HepG2 (cell line): ENCODE measurements around the gene UPF3A. TPM values are rescaled to one million over a fixed set of nuclear protein-coding genes. Genes with fewer than 3 reads are reported as not detected.

Experiments used
- ASH2L ChIP-seq: fragments of 300-600, 200-600 bp; sonication (generic); IDR thresholded peaks from 2 replicates; pipeline ENCODE4 v1.7.0; 2017; ENCODE audit warnings: low read depth, mild to moderate bottlenecking, moderate library complexity, mixed read lengths, low read length; ENCODE audit not compliant: insufficient read length
- HES4 ChIP-seq: sonication (generic); formaldehyde crosslinking; IDR thresholded peaks from 2 replicates; pipeline ENCODE4 v1.9.0; 2021; ENCODE audit warnings: mild to moderate bottlenecking, missing genetic modification reagents, borderline replicate concordance
- HNRNPLL ChIP-seq: fragments of 200-400 bp; formaldehyde crosslinking; IDR thresholded peaks from 2 replicates; pipeline ENCODE4 v1.6.1; 2017; ENCODE audit warnings: mild to moderate bottlenecking, low read depth, low read length; ENCODE audit not compliant: poor library complexity, severe bottlenecking
- NR2C2 ChIP-seq: sonication (generic); formaldehyde crosslinking; IDR thresholded peaks from 2 replicates; pipeline ENCODE4 v1.4.0; 2020; ENCODE audit warnings: missing genetic modification reagents, mild to moderate bottlenecking, moderate library complexity, borderline replicate concordance
- ZFP82 ChIP-seq: sonication (generic); formaldehyde crosslinking; IDR thresholded peaks from 2 replicates; pipeline ENCODE4 v1.5.1; 2020; ENCODE audit warnings: mild to moderate bottlenecking, missing genetic modification reagents, borderline replicate concordance
- ZFX ChIP-seq: sonication (generic); formaldehyde crosslinking; IDR thresholded peaks from 2 replicates; pipeline ENCODE4 v1.4.0; 2020; ENCODE audit warnings: mild to moderate bottlenecking, low read depth, missing genetic modification reagents, moderate library complexity
- ZFY ChIP-seq: sonication (generic); formaldehyde crosslinking; IDR thresholded peaks from 2 replicates; pipeline ENCODE4 v1.4.0; 2020; ENCODE audit warnings: missing genetic modification reagents
- ZNF143 ChIP-seq: sonication (generic); formaldehyde crosslinking; IDR thresholded peaks from 2 replicates; pipeline ENCODE4 v1.4.0; 2020; ENCODE audit warnings: missing genetic modification reagents
- ZNF33A ChIP-seq: sonication (generic); formaldehyde crosslinking; IDR thresholded peaks from 2 replicates; pipeline ENCODE4 v1.5.1; 2020; ENCODE audit warnings: missing genetic modification reagents, mild to moderate bottlenecking, moderate library complexity, borderline replicate concordance
- polyA plus RNA-seq, 8 experiments: library from polyadenylated mRNA; depleted of rRNA in 3 of 8; stranded (reverse) in 7 of 8; unstranded in 1 of 8; fragments of >200 nt; fragmentation: Illumina TruSeq in 4 of 8; extraction: Trizol in 4 of 8; gene quantifications; 2 replicates each; pipeline versions ENCODE4 v1.2.1 to v1.2.3, GENCODE V29; 2011 to 2016; ENCODE audit warnings: low read depth in 4 of 8, missing spikeins in 1 of 8, mixed read lengths in 1 of 8; ENCODE audit not compliant: insufficient read depth in 1 of 8
- total RNA-seq, 5 experiments: library from RNA; depleted of rRNA; stranded (reverse); fragments of >200 nt; fragmentation: Illumina TruSeq; extraction: Trizol; gene quantifications; 2 replicates each; pipeline ENCODE4 v1.2.3, GENCODE V29; 2016; ENCODE audit warnings: low read depth in 1 of 5
- TF ChIP-seq, protein P1 (sequence below): sonication (generic); formaldehyde crosslinking; IDR thresholded peaks from 2 replicates; pipeline ENCODE4 v1.4.0; 2020; ENCODE audit warnings: mild to moderate bottlenecking, missing genetic modification reagents
- TF ChIP-seq, protein P2 (sequence below): sonication (generic); formaldehyde crosslinking; IDR thresholded peaks from 2 replicates; pipeline ENCODE4 v1.4.0; 2020; ENCODE audit warnings: mild to moderate bottlenecking, missing genetic modification reagents
- TF ChIP-seq, protein P3 (sequence below), 2 experiments: sonication (generic) in 1 of 2; formaldehyde crosslinking in 1 of 2; IDR thresholded peaks; 2 replicates each; pipeline versions ENCODE4 v1.4.0 to v1.6.1; 2018 to 2020; ENCODE audit warnings: missing genetic modification reagents in 2 of 2, borderline replicate concordance in 1 of 2, low read depth in 1 of 2, mild to moderate bottlenecking in 1 of 2, missing biosample characterization in 1 of 2
- TF ChIP-seq, protein P4 (sequence below): sonication (generic); formaldehyde crosslinking; conservative IDR thresholded peaks from 2 replicates; pipeline ENCODE4 v1.5.0; 2020; ENCODE audit warnings: missing genetic modification reagents
- TF ChIP-seq, protein P5 (sequence below): sonication (generic); formaldehyde crosslinking; IDR thresholded peaks from 2 replicates; pipeline ENCODE4 v1.9.0; 2021; ENCODE audit warnings: missing genetic modification reagents, borderline replicate concordance
- TF ChIP-seq, protein P6 (sequence below): sonication (generic); formaldehyde crosslinking; IDR thresholded peaks from 2 replicates; pipeline ENCODE4 v1.5.0; 2020; ENCODE audit warnings: mild to moderate bottlenecking, missing genetic modification reagents, borderline replicate concordance

The UPF3A gene
- total and polyA plus RNA-seq, 2 of the 13 experiments (the other 11 are each of a cell fraction or from before 2014, with no cell fraction given): 60.2 to 63.8 TPM

DNA sequence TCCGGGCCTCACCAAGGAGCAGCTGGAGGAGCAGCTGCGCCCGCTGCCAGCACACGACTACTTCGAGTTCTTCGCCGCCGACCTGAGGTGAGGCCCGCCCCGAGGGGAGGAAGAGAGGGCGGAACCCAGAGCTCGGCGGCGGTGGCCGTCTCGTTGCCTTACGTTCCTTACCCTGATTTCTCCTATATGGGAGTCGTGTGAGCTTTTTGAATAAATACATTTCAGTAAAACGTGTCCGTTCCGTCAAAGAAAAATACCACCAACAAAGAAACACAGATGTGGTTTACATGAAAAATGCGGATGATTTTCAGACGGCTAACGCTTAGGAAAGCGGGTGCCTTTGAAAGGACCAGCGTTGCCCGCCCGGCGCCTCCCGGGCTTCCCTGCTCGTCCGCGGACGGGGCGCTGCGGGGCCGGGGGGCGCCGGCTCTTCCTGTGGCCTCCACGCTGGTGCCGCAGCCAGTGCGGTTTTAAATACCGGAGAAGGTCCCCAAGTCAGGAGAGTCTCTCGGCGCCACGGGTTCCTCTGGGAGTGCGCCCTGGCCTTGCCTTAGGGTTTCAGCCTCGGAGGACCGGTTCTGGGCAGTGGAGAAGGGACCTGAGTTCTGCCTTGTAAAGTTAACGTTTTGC, 755 bp downstream of the UPF3A start (continued):
- TF ChIP-seq NR2C2 (CRISPR knock-in tag) (no peak), ZNF33A (no peak), ZFP82 (peak; percentile 68; the same call in 1 of the 2 replicates), ZFX (CRISPR knock-in tag) (peak; percentile 67), ZFY (CRISPR knock-in tag) (peak; percentile 80), ZNF143 (no peak), HES4 (no peak), ASH2L (peak; percentile 20), HNRNPLL (peak; percentile 41)
- TF ChIP-seq, protein P1, sequence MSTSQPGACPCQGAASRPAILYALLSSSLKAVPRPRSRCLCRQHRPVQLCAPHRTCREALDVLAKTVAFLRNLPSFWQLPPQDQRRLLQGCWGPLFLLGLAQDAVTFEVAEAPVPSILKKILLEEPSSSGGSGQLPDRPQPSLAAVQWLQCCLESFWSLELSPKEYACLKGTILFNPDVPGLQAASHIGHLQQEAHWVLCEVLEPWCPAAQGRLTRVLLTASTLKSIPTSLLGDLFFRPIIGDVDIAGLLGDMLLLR (CRISPR knock-in tag): no peak
- TF ChIP-seq, protein P2, sequence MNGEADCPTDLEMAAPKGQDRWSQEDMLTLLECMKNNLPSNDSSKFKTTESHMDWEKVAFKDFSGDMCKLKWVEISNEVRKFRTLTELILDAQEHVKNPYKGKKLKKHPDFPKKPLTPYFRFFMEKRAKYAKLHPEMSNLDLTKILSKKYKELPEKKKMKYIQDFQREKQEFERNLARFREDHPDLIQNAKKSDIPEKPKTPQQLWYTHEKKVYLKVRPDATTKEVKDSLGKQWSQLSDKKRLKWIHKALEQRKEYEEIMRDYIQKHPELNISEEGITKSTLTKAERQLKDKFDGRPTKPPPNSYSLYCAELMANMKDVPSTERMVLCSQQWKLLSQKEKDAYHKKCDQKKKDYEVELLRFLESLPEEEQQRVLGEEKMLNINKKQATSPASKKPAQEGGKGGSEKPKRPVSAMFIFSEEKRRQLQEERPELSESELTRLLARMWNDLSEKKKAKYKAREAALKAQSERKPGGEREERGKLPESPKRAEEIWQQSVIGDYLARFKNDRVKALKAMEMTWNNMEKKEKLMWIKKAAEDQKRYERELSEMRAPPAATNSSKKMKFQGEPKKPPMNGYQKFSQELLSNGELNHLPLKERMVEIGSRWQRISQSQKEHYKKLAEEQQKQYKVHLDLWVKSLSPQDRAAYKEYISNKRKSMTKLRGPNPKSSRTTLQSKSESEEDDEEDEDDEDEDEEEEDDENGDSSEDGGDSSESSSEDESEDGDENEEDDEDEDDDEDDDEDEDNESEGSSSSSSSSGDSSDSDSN: peak; percentile 37; the same call in 1 of the 2 replicates
- TF ChIP-seq, protein P3, sequence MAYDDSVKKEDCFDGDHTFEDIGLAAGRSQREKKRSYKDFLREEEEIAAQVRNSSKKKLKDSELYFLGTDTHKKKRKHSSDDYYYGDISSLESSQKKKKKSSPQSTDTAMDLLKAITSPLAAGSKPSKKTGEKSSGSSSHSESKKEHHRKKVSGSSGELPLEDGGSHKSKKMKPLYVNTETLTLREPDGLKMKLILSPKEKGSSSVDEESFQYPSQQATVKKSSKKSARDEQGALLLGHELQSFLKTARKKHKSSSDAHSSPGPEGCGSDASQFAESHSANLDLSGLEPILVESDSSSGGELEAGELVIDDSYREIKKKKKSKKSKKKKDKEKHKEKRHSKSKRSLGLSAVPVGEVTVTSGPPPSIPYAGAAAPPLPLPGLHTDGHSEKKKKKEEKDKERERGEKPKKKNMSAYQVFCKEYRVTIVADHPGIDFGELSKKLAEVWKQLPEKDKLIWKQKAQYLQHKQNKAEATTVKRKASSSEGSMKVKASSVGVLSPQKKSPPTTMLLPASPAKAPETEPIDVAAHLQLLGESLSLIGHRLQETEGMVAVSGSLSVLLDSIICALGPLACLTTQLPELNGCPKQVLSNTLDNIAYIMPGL (CRISPR knock-in tag; IDR thresholded peaks at IDR 0.05; ENCODE audit: borderline replicate concordance in 1 of 2, low read depth in 1 of 2): peak in 1 of 2 experiments; percentile 61; a peak in 1 of 4 replicates
- TF ChIP-seq, protein P4, sequence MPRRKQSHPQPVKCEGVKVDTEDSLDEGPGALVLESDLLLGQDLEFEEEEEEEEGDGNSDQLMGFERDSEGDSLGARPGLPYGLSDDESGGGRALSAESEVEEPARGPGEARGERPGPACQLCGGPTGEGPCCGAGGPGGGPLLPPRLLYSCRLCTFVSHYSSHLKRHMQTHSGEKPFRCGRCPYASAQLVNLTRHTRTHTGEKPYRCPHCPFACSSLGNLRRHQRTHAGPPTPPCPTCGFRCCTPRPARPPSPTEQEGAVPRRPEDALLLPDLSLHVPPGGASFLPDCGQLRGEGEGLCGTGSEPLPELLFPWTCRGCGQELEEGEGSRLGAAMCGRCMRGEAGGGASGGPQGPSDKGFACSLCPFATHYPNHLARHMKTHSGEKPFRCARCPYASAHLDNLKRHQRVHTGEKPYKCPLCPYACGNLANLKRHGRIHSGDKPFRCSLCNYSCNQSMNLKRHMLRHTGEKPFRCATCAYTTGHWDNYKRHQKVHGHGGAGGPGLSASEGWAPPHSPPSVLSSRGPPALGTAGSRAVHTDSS (CRISPR knock-in tag): no peak
- TF ChIP-seq, protein P5, sequence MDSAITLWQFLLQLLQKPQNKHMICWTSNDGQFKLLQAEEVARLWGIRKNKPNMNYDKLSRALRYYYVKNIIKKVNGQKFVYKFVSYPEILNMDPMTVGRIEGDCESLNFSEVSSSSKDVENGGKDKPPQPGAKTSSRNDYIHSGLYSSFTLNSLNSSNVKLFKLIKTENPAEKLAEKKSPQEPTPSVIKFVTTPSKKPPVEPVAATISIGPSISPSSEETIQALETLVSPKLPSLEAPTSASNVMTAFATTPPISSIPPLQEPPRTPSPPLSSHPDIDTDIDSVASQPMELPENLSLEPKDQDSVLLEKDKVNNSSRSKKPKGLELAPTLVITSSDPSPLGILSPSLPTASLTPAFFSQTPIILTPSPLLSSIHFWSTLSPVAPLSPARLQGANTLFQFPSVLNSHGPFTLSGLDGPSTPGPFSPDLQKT (CRISPR knock-in tag): no peak
- TF ChIP-seq, protein P6, sequence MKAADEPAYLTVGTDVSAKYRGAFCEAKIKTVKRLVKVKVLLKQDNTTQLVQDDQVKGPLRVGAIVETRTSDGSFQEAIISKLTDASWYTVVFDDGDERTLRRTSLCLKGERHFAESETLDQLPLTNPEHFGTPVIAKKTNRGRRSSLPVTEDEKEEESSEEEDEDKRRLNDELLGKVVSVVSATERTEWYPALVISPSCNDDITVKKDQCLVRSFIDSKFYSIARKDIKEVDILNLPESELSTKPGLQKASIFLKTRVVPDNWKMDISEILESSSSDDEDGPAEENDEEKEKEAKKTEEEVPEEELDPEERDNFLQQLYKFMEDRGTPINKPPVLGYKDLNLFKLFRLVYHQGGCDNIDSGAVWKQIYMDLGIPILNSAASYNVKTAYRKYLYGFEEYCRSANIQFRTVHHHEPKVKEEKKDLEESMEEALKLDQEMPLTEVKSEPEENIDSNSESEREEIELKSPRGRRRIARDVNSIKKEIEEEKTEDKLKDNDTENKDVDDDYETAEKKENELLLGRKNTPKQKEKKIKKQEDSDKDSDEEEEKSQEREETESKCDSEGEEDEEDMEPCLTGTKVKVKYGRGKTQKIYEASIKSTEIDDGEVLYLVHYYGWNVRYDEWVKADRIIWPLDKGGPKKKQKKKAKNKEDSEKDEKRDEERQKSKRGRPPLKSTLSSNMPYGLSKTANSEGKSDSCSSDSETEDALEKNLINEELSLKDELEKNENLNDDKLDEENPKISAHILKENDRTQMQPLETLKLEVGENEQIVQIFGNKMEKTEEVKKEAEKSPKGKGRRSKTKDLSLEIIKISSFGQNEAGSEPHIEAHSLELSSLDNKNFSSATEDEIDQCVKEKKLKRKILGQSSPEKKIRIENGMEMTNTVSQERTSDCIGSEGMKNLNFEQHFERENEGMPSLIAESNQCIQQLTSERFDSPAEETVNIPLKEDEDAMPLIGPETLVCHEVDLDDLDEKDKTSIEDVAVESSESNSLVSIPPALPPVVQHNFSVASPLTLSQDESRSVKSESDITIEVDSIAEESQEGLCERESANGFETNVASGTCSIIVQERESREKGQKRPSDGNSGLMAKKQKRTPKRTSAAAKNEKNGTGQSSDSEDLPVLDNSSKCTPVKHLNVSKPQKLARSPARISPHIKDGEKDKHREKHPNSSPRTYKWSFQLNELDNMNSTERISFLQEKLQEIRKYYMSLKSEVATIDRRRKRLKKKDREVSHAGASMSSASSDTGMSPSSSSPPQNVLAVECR: peak; percentile 10; the same call in 1 of the 2 replicates
